IMR-90 (cell line): ENCODE results near the gene ADH6. TPM values are rescaled to one million over a fixed set of nuclear protein-coding genes. Genes with fewer than 3 reads are reported as not detected.

Experiments used
- ATAC-seq: fragments of 200-7000 bp; cut with Tn5 transposase; 2 replicates; pipeline ENCODE4 v1.9.1; 2020; ENCODE audit warnings: low read depth, mild to moderate bottlenecking, moderate library complexity
- BruUV-seq: library from RNA; stranded (reverse); fragments of 400-500 nt; replicated peaks from 2 replicates; lab custom pipeline; 2021; lab: Mats Ljungman, UMichigan
- CTCF ChIA-PET: fragments of 300-600 bp; formaldehyde crosslinking; extraction: SDS; loops from one replicate; lab custom pipeline; 2021; ENCODE audit warnings: antibody characterized with exemption; lab: Yijun Ruan, JAX
- POLR2A ChIA-PET: fragments of 300-600 bp; sonication (Branson Sonifier 250); formaldehyde crosslinking; loops from one replicate; lab custom pipeline; 2022; ENCODE audit warnings: antibody characterized with exemption; ENCODE audit not compliant: unreplicated experiment; lab: Charles Lee
- DNase-seq: peaks from one replicate; pipeline ENCODE4 v3.0.0; 2013
- H2AFZ ChIP-seq: replicated peaks from 2 replicates; pipeline ENCODE3; 2013; ENCODE audit warnings: low read length, mild to moderate bottlenecking; ENCODE audit not compliant: poor library complexity
- H2AK5ac ChIP-seq: 2 replicates; pipeline ENCODE4 v1.6.1; 2013; ENCODE audit warnings: low read depth, low read length, inconsistent platforms
- H2AK9ac ChIP-seq: replicated peaks from 2 replicates; pipeline ENCODE3; 2013; ENCODE audit warnings: mild to moderate bottlenecking, low read depth, low read length, moderate library complexity; ENCODE audit not compliant: poor library complexity
- H2BK120ac ChIP-seq: 2 replicates; pipeline ENCODE4 v1.6.1; 2013; ENCODE audit warnings: low read depth, low read length, inconsistent platforms
- H2BK15ac ChIP-seq: 3 replicates; pipeline ENCODE4 v1.6.1; 2013; ENCODE audit warnings: low read depth, low read length, inconsistent platforms
- H2BK20ac ChIP-seq: 2 replicates; pipeline ENCODE4 v1.6.1; 2013; ENCODE audit warnings: low read depth, mild to moderate bottlenecking, inconsistent platforms, low read length, moderate library complexity
- H2BK5ac ChIP-seq: 2 replicates; pipeline ENCODE4 v1.6.1; 2013; ENCODE audit warnings: mild to moderate bottlenecking, low read depth, low read length, inconsistent platforms; ENCODE audit not compliant: poor library complexity, severe bottlenecking
- H3K14ac ChIP-seq: replicated peaks from 2 replicates; pipeline ENCODE4 v1.6.1; 2013; ENCODE audit warnings: low read depth, low read length, inconsistent platforms
- H3K18ac ChIP-seq: 2 replicates; pipeline ENCODE4 v1.6.1; 2013; ENCODE audit warnings: low read depth, low read length, control low read depth
- H3K23ac ChIP-seq: 2 replicates; pipeline ENCODE4 v1.6.1; 2013; ENCODE audit warnings: low read depth, low read length, inconsistent platforms
- H3K27ac ChIP-seq: 2 replicates; pipeline ENCODE4 v1.5.1; 2013; ENCODE audit warnings: mild to moderate bottlenecking, control low read depth, low read length; ENCODE audit not compliant: insufficient read depth
- H3K27me3 ChIP-seq: 2 replicates; pipeline ENCODE4 v1.6.1; 2013; ENCODE audit warnings: low read length; ENCODE audit not compliant: control insufficient read depth, insufficient read depth
- H3K36me3 ChIP-seq: 2 replicates; pipeline ENCODE4 v1.6.1; 2013; ENCODE audit warnings: low read length, mixed read lengths; ENCODE audit not compliant: control insufficient read depth, insufficient read depth
- H3K4ac ChIP-seq: 2 replicates; pipeline ENCODE4 v1.6.1; 2013; ENCODE audit warnings: low read depth, low read length, inconsistent platforms
- H3K4me1 ChIP-seq: 2 replicates; pipeline ENCODE4 v1.6.1; 2013; ENCODE audit warnings: low read length, mixed read lengths; ENCODE audit not compliant: control insufficient read depth, insufficient read depth
- H3K4me2 ChIP-seq: 2 replicates; pipeline ENCODE4 v1.6.1; 2013; ENCODE audit warnings: low read depth, mild to moderate bottlenecking, control low read depth, low read length, moderate library complexity
- H3K4me3 ChIP-seq: 2 replicates; pipeline ENCODE4 v1.5.1; 2013; ENCODE audit warnings: low read depth, mild to moderate bottlenecking, control low read depth, low read length, moderate library complexity; ENCODE audit not compliant: insufficient read depth
- H3K56ac ChIP-seq: 2 replicates; pipeline ENCODE4 v1.6.1; 2013; ENCODE audit warnings: low read length, inconsistent platforms; ENCODE audit not compliant: insufficient read depth; ENCODE audit errors: extremely low read depth
- H3K79me1 ChIP-seq, 2 experiments: 2 replicates each; pipeline ENCODE4 v1.6.1; 2013; ENCODE audit warnings: low read length in 2 of 2, inconsistent platforms in 1 of 2, low read depth in 1 of 2
- H3K9ac ChIP-seq: 2 replicates; pipeline ENCODE4 v1.6.1; 2013; ENCODE audit warnings: low read depth, low read length, control low read depth
- H3K9me1 ChIP-seq: 2 replicates; pipeline ENCODE4 v1.6.1; 2013; ENCODE audit warnings: low read length, inconsistent platforms; ENCODE audit not compliant: insufficient read depth
- H3K9me3 ChIP-seq: 2 replicates; pipeline ENCODE4 v1.6.1; 2013; ENCODE audit warnings: low read length; ENCODE audit not compliant: control insufficient read depth, insufficient read depth
- H4K20me1 ChIP-seq: 2 replicates; pipeline ENCODE4 v1.6.1; 2013; ENCODE audit warnings: low read length, inconsistent platforms; ENCODE audit not compliant: insufficient read depth
- H4K5ac ChIP-seq: 2 replicates; pipeline ENCODE4 v1.6.1; 2013; ENCODE audit warnings: mild to moderate bottlenecking, low read depth, low read length, control low read depth
- H4K8ac ChIP-seq, 2 experiments: 2 replicates each; pipeline ENCODE4 v1.6.1; 2013; ENCODE audit warnings: low read depth in 2 of 2, low read length in 2 of 2, control low read depth in 1 of 2, inconsistent platforms in 1 of 2
- H4K91ac ChIP-seq: 2 replicates; pipeline ENCODE4 v1.6.1; 2013; ENCODE audit warnings: low read depth, low read length, inconsistent platforms; ENCODE audit not compliant: insufficient read depth
- CEBPB ChIP-seq: IDR thresholded peaks from 2 replicates; pipeline ENCODE4 v1.6.1; 2012; ENCODE audit warnings: low read depth, low read length, improper control_type of control experiment
- NFE2L2 ChIP-seq: fragments of 150-350 bp; IDR thresholded peaks from 2 replicates; pipeline ENCODE4 v1.6.1; 2016; ENCODE audit warnings: low read depth, mild to moderate bottlenecking, low read length
- WGBS, 2 experiments: methylation state at CpG; one replicate each; pipeline versions ENCODE4 v1.1.5 to v1.1.7; 2013; ENCODE audit warnings: missing lambda C conversion rate in 2 of 2; ENCODE audit not compliant: insufficient read length in 1 of 2; ENCODE audit errors: extremely low coverage in 2 of 2; 5-methylcytosine and 5-hydroxymethylcytosine counted together
- dilution Hi-C: fragments of 300-500 bp; cut with HindIII; formaldehyde crosslinking; loops from one replicate; pipeline ENCODE4 v1.14.3; 2018; ENCODE audit warnings: low sequenced_read_pairs; ENCODE audit not compliant: unreplicated experiment
- in situ Hi-C: fragments of 300-500 bp; cut with MboI; formaldehyde crosslinking; loops from 3 replicates; pipeline ENCODE4 v1.14.3; 2019; ENCODE audit warnings: low sequenced_read_pairs, inconsistent platforms, mixed read lengths
- intact Hi-C: fragments of 100-400 bp; cut with micrococcal nuclease; formaldehyde crosslinking; loops from 2 replicates; pipeline ENCODE4 v1.10.0; 2022
- polyA plus RNA-seq, 3 experiments: library from polyadenylated mRNA; depleted of rRNA; stranded (reverse); fragments of >200 nt; gene quantifications; 2 replicates each; pipeline ENCODE4 v1.2.3, GENCODE V29; 2012; ENCODE audit warnings: low replicate concordance in 1 of 3
- total RNA-seq: library from RNA; depleted of rRNA; stranded (reverse); fragments of >200 nt; gene quantifications from 2 replicates; pipeline ENCODE4 v1.2.3, GENCODE V29; 2012

Gene ADH6
- total and polyA plus RNA-seq, 2 of the 4 experiments (the other 2 are of a cell fraction): not detected

GRCh38 chr4:99207069-99207743 is 11.8 kb downstream of the ADH6 start:
- no peak overlapping the region for H3K14ac ChIP-seq
- H3K23ac ChIP-seq: peak overlapping the region; percentile 10; the same call in 1 of the 2 replicates
- H2AFZ ChIP-seq: no peak overlapping the region
- H3K4me2 ChIP-seq: no peak overlapping the region
- DNase-seq (no peak), ATAC-seq (no peak)
- no peaks in the 10 kb centered on the region for H3K36me3 ChIP-seq
- no peak overlapping the region for H4K8ac ChIP-seq
- no peak overlapping the region for H2BK15ac ChIP-seq
- in situ Hi-C loops: no loop called here
- H3K79me1 ChIP-seq: no peaks in the 10 kb centered on the region
- no peaks in the 10 kb centered on the region for H4K20me1 ChIP-seq
- BruUV-seq: no TSS peak
- dilution Hi-C loops: no loop called here
- no peak overlapping the region for H3K56ac ChIP-seq
- peak overlapping the region; percentile 67; the same call in 1 of the 2 replicates for H3K4ac ChIP-seq
- TF ChIP-seq NFE2L2: no peak
- peak; percentile 75 for TF ChIP-seq CEBPB
- peak overlapping the region; percentile 67; the same call in 1 of the 2 replicates for H2AK5ac ChIP-seq
- H2AK9ac ChIP-seq: no peak overlapping the region
- H3K9me3 ChIP-seq: no peaks in the 10 kb centered on the region
- peak overlapping the region; percentile 88 for H2BK20ac ChIP-seq
- peak overlapping the region; percentile 79; the same call in 1 of the 2 replicates for H4K5ac ChIP-seq
- POLR2A ChIA-PET: no interaction called here
- CTCF ChIA-PET: no interaction called here
- H3K27me3 ChIP-seq: no peaks in the 10 kb centered on the region
- peaks cover 18% of the 10 kb centered on the region for H3K4me1 ChIP-seq
- H3K9ac ChIP-seq: no peak overlapping the region
- no peak overlapping the region; the same call in 1 of the 2 replicates for H4K91ac ChIP-seq
- no peak overlapping the region for H2BK5ac ChIP-seq
- intact Hi-C loops: no loop called here
- no CpG with 5 or more reads among the region's 4 CpGs for WGBS, 2 experiments
- peak overlapping the region; percentile 44; the same call in 1 of the 2 replicates for H2BK120ac ChIP-seq
- no peak overlapping the region for H3K4me3 ChIP-seq
- H3K9me1 ChIP-seq: no peaks in the 10 kb centered on the region
- peak overlapping the region; percentile 90 for H3K18ac ChIP-seq
- H3K27ac ChIP-seq: peak overlapping the region; percentile 21; the same call in 1 of the 2 replicates
